ENCODE results near the gene ZNF311.
A peak's percentile ranks its signal among the peaks of the same experiment; 100 is the strongest.

ZNF311 gene

GRCh38 chr6:28996844-28997510, 8.1 kb downstream of the ZNF311 start:
- TF ChIP-seq ZFX (IDR thresholded peaks at IDR 0.05) (no peak), CTCF (conservative IDR thresholded peaks at IDR 0.05) (no peak)

GRCh38 chr6:28995093-28995650, 9.9 kb downstream of the ZNF311 start:
- H3K27ac ChIP-seq = no peak overlapping the region; the same call in 1 of the 2 replicates
- no peak for TF ChIP-seq CTCF (conservative IDR thresholded peaks at IDR 0.05)
- TF ChIP-seq ZFX (IDR thresholded peaks at IDR 0.05) = no peak

More at GRCh38 chr6:28996844-28997510, 8.1 kb downstream of the ZNF311 start:
- H3K27ac ChIP-seq = no peak overlapping the region

- no peak overlapping the region for H3K27ac ChIP-seq
These were observed 16.4 kb downstream of the ZNF311 start for GRCh38 chr6:28988536-28989311.

GRCh38 chr6:28985462-28986164, 19.5 kb downstream of the ZNF311 start:
- peak overlapping the region; percentile 48 for H3K27ac ChIP-seq
- TF ChIP-seq CTCF (conservative IDR thresholded peaks at IDR 0.05) = no peak
- TF ChIP-seq ZFX (IDR thresholded peaks at IDR 0.05) = no peak

More at GRCh38 chr6:28988536-28989311, 16.4 kb downstream of the ZNF311 start:
- TF ChIP-seq ZFX (IDR thresholded peaks at IDR 0.05) = no peak
- no peak; the same call in 1 of the 2 replicates for TF ChIP-seq CTCF (conservative IDR thresholded peaks at IDR 0.05)

- TF ChIP-seq CTCF (conservative IDR thresholded peaks at IDR 0.05) = no peak
- no peak for TF ChIP-seq ZFX (IDR thresholded peaks at IDR 0.05)
- H3K27ac ChIP-seq = no peak overlapping the region
These were observed 21.3 kb downstream of the ZNF311 start for GRCh38 chr6:28983838-28984237.

- H3K27ac ChIP-seq = peak overlapping the region; percentile 41
- TF ChIP-seq CTCF (conservative IDR thresholded peaks at IDR 0.05) (peak; percentile 32; the same call in 1 of the 2 replicates), ZFX (IDR thresholded peaks at IDR 0.05) (no peak)
These were observed 22.4 kb downstream of the ZNF311 start for GRCh38 chr6:28982476-28983266.

Measured in C4-2B (cell line).